Osteoblast (primary cell): Measurements from ENCODE around the gene TRERF1. TPM values are rescaled to one million over a fixed set of nuclear protein-coding genes. Genes with fewer than 3 reads are reported as not detected.

Experiments
- DNase-seq: peaks from one replicate; pipeline ENCODE4 v3.0.0; 2011; ENCODE audit warnings: low spot score, mixed read lengths; ENCODE audit not compliant: insufficient read length; ENCODE audit errors: missing footprints
- H2AFZ ChIP-seq: 2 replicates; pipeline ENCODE4 v1.6.0; 2011; ENCODE audit warnings: mild to moderate bottlenecking, low read length
- H3K27ac ChIP-seq: 2 replicates; pipeline ENCODE4 v1.5.1; 2011; ENCODE audit warnings: mild to moderate bottlenecking, low read depth, low read length, moderate library complexity
- H3K27me3 ChIP-seq: 2 replicates; pipeline ENCODE4 v1.6.0; 2012; ENCODE audit warnings: mild to moderate bottlenecking, control low read depth, inconsistent platforms, low read length, moderate library complexity; ENCODE audit not compliant: insufficient read depth
- H3K36me3 ChIP-seq: 2 replicates; pipeline ENCODE4 v1.5.1; 2011; ENCODE audit warnings: mild to moderate bottlenecking, low read length, control low read depth, moderate library complexity; ENCODE audit not compliant: insufficient read depth
- H3K4me1 ChIP-seq: 2 replicates; pipeline ENCODE4 v1.5.1; 2011; ENCODE audit warnings: mild to moderate bottlenecking, low read length, control low read depth, moderate library complexity; ENCODE audit not compliant: insufficient read depth
- H3K4me2 ChIP-seq: 2 replicates; pipeline ENCODE4 v1.6.0; 2011; ENCODE audit warnings: mild to moderate bottlenecking, low read length; ENCODE audit not compliant: insufficient read depth
- H3K4me3 ChIP-seq: fragments of 200-600 bp; sonication (generic); 3 replicates; pipeline ENCODE4 v1.5.1; 2012; ENCODE audit warnings: mild to moderate bottlenecking, low read length, inconsistent platforms; ENCODE audit not compliant: insufficient read depth
- H3K79me2 ChIP-seq: 2 replicates; pipeline ENCODE4 v1.6.0; 2012; ENCODE audit warnings: mild to moderate bottlenecking, low read length, control low read depth, inconsistent platforms; ENCODE audit not compliant: insufficient read depth
- H3K9me3 ChIP-seq: 2 replicates; pipeline ENCODE4 v1.5.1; 2011; ENCODE audit warnings: low read depth, low read length, control low read depth
- H4K20me1 ChIP-seq: 2 replicates; pipeline ENCODE4 v1.6.0; 2012; ENCODE audit warnings: mild to moderate bottlenecking, low read length, control low read depth; ENCODE audit not compliant: insufficient read depth
- CTCF ChIP-seq: IDR thresholded peaks from 2 replicates; pipeline ENCODE4 v1.5.1; 2011; ENCODE audit warnings: mild to moderate bottlenecking, low read depth, low read length, moderate library complexity; ENCODE audit errors: extremely low read depth
- total RNA-seq: library from RNA; depleted of rRNA; stranded (reverse); fragments of >200 nt; gene quantifications from 2 replicates; pipeline ENCODE4 v1.2.3, GENCODE V29; 2012

The TRERF1 gene
- 3.8 and 4.7 TPM in 2 replicates for total RNA-seq

GRCh38 chr6:42451333-42452170, at the start of gene TRERF1:
TSS of gene TRERF1 (minus strand) at chr6:42451926. CDS start at chr6:42269590, 182,336 bp downstream.
- no peak for TF ChIP-seq CTCF
- Histone ChIP-seq H3K79me2 (peaks cover 52% of the 10 kb centered on the region), H3K36me3 (no peaks in the 10 kb centered on the region), H3K4me2 (peak within 1 kb of the TSS; percentile 98), H3K4me3 (peak within 1 kb of the TSS; percentile 90), H2AFZ (peak within 1 kb of the TSS; percentile 90), H3K4me1 (peaks cover 31% of the 10 kb centered on the region), H3K9me3 (no peaks in the 10 kb centered on the region), H3K27ac (peak within 1 kb of the TSS; percentile 63), H4K20me1 (peaks cover 3% of the 10 kb centered on the region), H3K27me3 (no peaks in the 10 kb centered on the region)
- DNase-seq = peak; percentile 85

DNA sequence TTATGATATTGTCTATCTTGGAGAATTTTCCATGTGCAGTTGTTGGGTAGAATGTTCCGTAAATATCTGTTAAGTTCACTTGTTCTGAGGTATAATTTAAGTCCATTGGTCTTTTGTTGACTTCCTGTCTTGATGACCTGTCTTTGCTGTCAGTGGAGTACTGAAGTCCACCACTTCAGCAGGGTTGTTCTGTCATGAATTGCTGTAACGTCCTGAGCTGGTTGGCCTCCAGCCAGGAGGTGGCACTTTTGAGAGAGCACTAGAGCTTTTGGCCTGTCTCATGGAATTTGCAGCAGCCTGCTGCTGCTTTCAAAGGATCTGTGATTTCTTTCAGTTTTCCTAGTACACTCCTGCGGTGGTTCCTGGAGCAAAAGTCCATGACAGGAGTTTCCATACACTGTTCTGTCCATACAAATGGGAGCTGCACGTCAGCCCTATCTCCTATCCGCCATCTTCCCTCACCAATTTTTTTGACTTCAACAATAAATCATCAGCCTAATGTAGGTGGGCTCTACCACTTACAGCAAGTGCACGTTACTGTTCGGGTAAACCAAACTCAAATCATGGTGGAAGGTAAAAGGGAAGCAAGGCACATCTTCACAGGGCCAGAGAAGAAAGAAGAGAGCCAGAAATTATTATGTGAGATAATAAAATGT, 46.9 kb upstream of the TRERF1 start:
- H3K4me1 ChIP-seq = no peaks in the 10 kb centered on the region
- peak overlapping the region; percentile 67 for H2AFZ ChIP-seq
- H4K20me1 ChIP-seq = no peaks in the 10 kb centered on the region
- TF ChIP-seq CTCF = no peak
- no peak overlapping the region for H3K4me2 ChIP-seq
- H3K36me3 ChIP-seq = no peaks in the 10 kb centered on the region
- H3K9me3 ChIP-seq = no peaks in the 10 kb centered on the region
- no peak for DNase-seq
- H3K27ac ChIP-seq = no peak overlapping the region
- no peaks in the 10 kb centered on the region for H3K27me3 ChIP-seq
- no peaks in the 10 kb centered on the region for H3K79me2 ChIP-seq
- no peak overlapping the region for H3K4me3 ChIP-seq

- Histone ChIP-seq H3K4me2 (no peak overlapping the region), H3K9me3 (no peaks in the 10 kb centered on the region), H2AFZ (no peak overlapping the region), H3K4me1 (no peaks in the 10 kb centered on the region), H3K79me2 (no peaks in the 10 kb centered on the region), H3K27me3 (no peaks in the 10 kb centered on the region), H3K4me3 (no peak overlapping the region), H3K27ac (no peak overlapping the region), H4K20me1 (no peaks in the 10 kb centered on the region), H3K36me3 (no peaks in the 10 kb centered on the region)
- no peak for DNase-seq
- no peak for TF ChIP-seq CTCF
These were observed 42.3 kb upstream of the TRERF1 start for GRCh38 chr6:42493914-42494539.

DNA sequence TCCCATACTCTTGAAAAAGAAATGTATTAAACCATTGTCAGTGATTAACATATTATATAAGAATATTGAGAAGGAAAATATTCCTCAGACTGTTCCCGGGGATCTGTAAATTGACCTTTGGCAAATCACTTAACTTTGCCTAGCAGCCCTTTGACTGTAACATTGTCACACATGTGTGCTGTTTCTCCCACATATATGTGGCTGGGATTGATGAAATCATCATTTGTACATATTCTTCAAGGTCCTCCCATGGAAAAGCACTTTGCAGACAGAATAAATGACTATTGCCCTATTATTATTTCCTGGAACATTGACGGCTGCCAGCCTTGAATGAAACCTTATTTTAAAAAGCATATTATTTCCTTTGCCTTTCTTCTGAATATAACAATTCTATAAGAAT, 36.4 kb upstream of the TRERF1 start:
- no peak for TF ChIP-seq CTCF
- DNase-seq = no peak
- no peaks in the 10 kb centered on the region for H3K79me2 ChIP-seq
- H3K4me1 ChIP-seq = no peaks in the 10 kb centered on the region
- H4K20me1 ChIP-seq = no peaks in the 10 kb centered on the region
- H3K4me2 ChIP-seq = no peak overlapping the region
- no peak overlapping the region for H3K4me3 ChIP-seq
- no peaks in the 10 kb centered on the region for H3K9me3 ChIP-seq
- no peak overlapping the region for H2AFZ ChIP-seq
- H3K27me3 ChIP-seq = no peaks in the 10 kb centered on the region
- H3K36me3 ChIP-seq = no peaks in the 10 kb centered on the region
- H3K27ac ChIP-seq = no peak overlapping the region
